Heart left ventricle (tissue), 16 donors: Measurements from ENCODE around the gene FOXE3. TPM values are rescaled to one million over a fixed set of nuclear protein-coding genes. Genes with fewer than 3 reads are reported as not detected.

Experiments
- ATAC-seq, 4 donors: fragments of 200-7000 bp; cut with Tn5 transposase; one replicate each; pipeline ENCODE4 v1.9.1; 2020 to 2022; ENCODE audit warnings: moderate library complexity in 4 of 4, mild to moderate bottlenecking in 3 of 4, moderate number of reproducible peaks in 1 of 4
- DNase-seq, 5 donors: peaks; one replicate each; pipeline ENCODE4 v3.0.0-alpha.2; 2020
- H3K27ac ChIP-seq, 12 donors: fragments of 200-600 bp; sonication (generic) in 4 of 12; one replicate each; pipeline versions ENCODE4 v1.5.0 to v1.8.0; 2016 to 2022; ENCODE audit warnings: mild to moderate bottlenecking in 2 of 12
- H3K27me3 ChIP-seq, 9 donors: fragments of 200-600 bp; sonication (generic) in 2 of 9; one replicate each; pipeline versions ENCODE4 v1.5.1 to v1.8.0; 2016 to 2022; ENCODE audit warnings: mild to moderate bottlenecking in 3 of 9
- H3K36me3 ChIP-seq, 9 donors: fragments of 200-600 bp; sonication (generic) in 2 of 9; one replicate each; pipeline versions ENCODE4 v1.5.0 to v1.8.0; 2018 to 2022; ENCODE audit warnings: mild to moderate bottlenecking in 2 of 9
- H3K4me1 ChIP-seq, 12 donors: fragments of 200-600 bp; sonication (generic) in 4 of 12; one replicate each; pipeline versions ENCODE4 v1.5.0 to v1.8.0; 2016 to 2022; ENCODE audit warnings: mild to moderate bottlenecking in 3 of 12
- H3K4me3 ChIP-seq, 12 donors: fragments of 200-600 bp; sonication (generic) in 4 of 12; one replicate each; pipeline versions ENCODE4 v1.5.0 to v1.8.0; 2017 to 2022; ENCODE audit warnings: mild to moderate bottlenecking in 9 of 12, moderate library complexity in 4 of 12
- H3K9me3 ChIP-seq, 12 donors: fragments of 200-600 bp; sonication (generic) in 4 of 12; one replicate each; pipeline versions ENCODE4 v1.5.0 to v1.8.0; 2016 to 2022; ENCODE audit warnings: mild to moderate bottlenecking in 1 of 12
- CTCF ChIP-seq, 12 donors: fragments of 200-600 bp; sonication (generic) in 4 of 12; IDR thresholded peaks; one replicate each; pipeline versions ENCODE4 v1.5.0 to v1.8.0; 2018 to 2022; ENCODE audit warnings: antibody characterized with exemption in 12 of 12, mild to moderate bottlenecking in 5 of 12
- POLR2A ChIP-seq, 2 donors: fragments of 450-650 bp; IDR thresholded peaks; one replicate each; pipeline ENCODE4 v1.6.1; 2017; ENCODE audit warnings: antibody characterized with exemption in 2 of 2, mild to moderate bottlenecking in 2 of 2, moderate library complexity in 2 of 2
- WGBS, 4 donors: extraction: QIAGEN DNeasy Blood & Tissue Kit in 2 of 4; methylation state at CpG; one replicate each; pipeline versions ENCODE4 v1.1.5 to v1.1.7; 2013 to 2018; 5-methylcytosine and 5-hydroxymethylcytosine counted together
- intact Hi-C, 10 donors: fragments of 100-400 bp; cut with DNase I; formaldehyde crosslinking; loops; one replicate each; pipeline versions ENCODE4 v1.11.1 to v1.14.2; 2022
- polyA plus RNA-seq, 2 donors: library from polyadenylated mRNA; stranded (reverse); fragments of 200-250 nt; gene quantifications; one replicate each; pipeline ENCODE4 v1.2.3, GENCODE V29; 2013
- total RNA-seq, 9 donors: library from RNA; depleted of rRNA in 2 of 9; stranded (reverse); fragments of >200 nt in 2 of 9; fragmentation: NEBNext Ultra II Directional in 3 of 9; extraction: Animal tissue kit (Norgen Biotek cat#: 25700) in 3 of 9; gene quantifications; one replicate each; pipeline versions ENCODE4 v1.1.0 to v1.2.4, GENCODE V29; 2016 to 2023
- donor health status: ischemic (EF 13 %, LVEDD 7.1; RV severe dilation, severe dysfunction).
- donor health status: healthy with polysubstance abuse.
- donor health status: DM: no; HTN: yes; CAD: no.
- donor health status: DM: no; HTN: no; CAD: no.
- donor health status: ischemic (EF 25% LVEDD 6.9; RV normal size, moderate dysfunction).
- donor health status: ischemic (EF 25% LVEDD 5.7; RV mildly dilated, moderate dysfunction).
- donor health status: healthy.
- donor health status: DM: yes; HTN: yes; CAD: no.
- donor health status: ischemic (EF 35%, LVEDD 5.7; RV mildly dilated, moderate dysfunction).
- donor health status: nonischemic (EF 11% LVEDD 7.7; RV severe dilation, severe dysfunction).
- donor health status: DM: yes; HTN: yes; CAD: no.
- donor health status: PGD.
- donor health status: ischemic (EF 29% LVEDD 5.4; RV normal size, mild dysfunction).
- donor health status: nonischemic (EF 23%, LVEDD 6.1; RV moderate dilation, normal function).

The FOXE3 gene
- total and polyA plus RNA-seq, 11 donors, result not detected

DNA sequence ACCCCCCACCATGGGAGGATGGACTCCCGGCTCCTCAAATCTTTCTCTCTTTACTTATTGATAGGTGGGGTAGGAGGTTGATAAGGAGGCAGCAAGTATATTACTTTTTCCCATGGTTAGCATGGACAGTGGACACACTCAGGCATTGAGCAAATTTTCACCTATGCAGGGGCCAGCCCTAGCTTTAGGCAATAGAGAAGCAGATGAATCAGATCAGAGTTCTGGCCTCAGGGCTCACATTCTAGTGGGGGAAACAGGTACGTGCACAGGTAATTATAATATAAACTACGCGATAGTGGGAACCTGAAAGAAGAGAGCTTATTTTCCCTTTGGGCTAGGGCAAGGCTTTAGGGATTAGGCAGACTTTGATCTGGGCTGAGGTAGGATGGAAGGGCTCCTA is 13.5 kb upstream of the FOXE3 start:
- no peak for ATAC-seq
- H3K36me3 ChIP-seq, result no peaks in the 10 kb centered on the region
- TF ChIP-seq CTCF (IDR thresholded peaks at IDR 0.05) (no peak), POLR2A (IDR thresholded peaks at IDR 0.05) (no peak)
- WGBS, 4 donors, result 89 to 91% (median 90%) methylated on average over 4 of the region's 4 CpGs
- H3K27me3 ChIP-seq, result peaks cover 0 to 44% (median 7%) of the 10 kb centered on the region in 9 donors
- intact Hi-C loops, result no loop called here
- no peaks in the 10 kb centered on the region for H3K9me3 ChIP-seq
- no peak overlapping the region for H3K27ac ChIP-seq
- no peak overlapping the region for H3K4me3 ChIP-seq
- no peaks in the 10 kb centered on the region for H3K4me1 ChIP-seq
- no peak for DNase-seq

- H3K9me3 ChIP-seq, result no peaks in the 10 kb centered on the region
- no peaks in the 10 kb centered on the region for H3K36me3 ChIP-seq
- H3K27me3 ChIP-seq, result peaks cover 0 to 41% (median 7%) of the 10 kb centered on the region in 9 donors
Observed at GRCh38 chr1:47403321-47403910, 12.7 kb upstream of the FOXE3 start.

DNA sequence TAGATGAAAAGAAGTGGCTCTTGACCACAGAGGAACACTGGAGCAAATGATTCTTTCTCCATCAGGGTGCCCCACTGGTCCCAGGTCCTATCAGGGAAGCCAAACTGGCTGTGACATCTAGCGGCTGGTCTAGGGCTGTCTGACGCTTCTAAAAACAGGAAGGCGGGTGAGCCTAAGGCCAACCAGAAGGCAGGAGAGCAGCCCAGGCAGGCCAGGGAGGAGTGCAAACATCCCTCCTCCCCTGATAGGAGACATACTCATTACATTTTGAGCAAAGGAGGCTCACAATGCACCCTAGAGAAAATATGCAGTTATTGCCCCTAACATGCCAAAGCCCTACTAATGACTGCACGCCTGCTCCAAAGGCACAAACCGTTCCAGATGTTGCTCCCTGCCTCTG is 10.4 kb upstream of the FOXE3 start:
- H3K9me3 ChIP-seq, result no peaks in the 10 kb centered on the region
- peaks cover 0 to 36% (median 7%) of the 10 kb centered on the region in 9 donors for H3K27me3 ChIP-seq
- no peak overlapping the region for H3K4me3 ChIP-seq
- intact Hi-C loops, result no loop called here
- no peak for ATAC-seq
- H3K4me1 ChIP-seq, result peaks cover 0 to 6% (median 0%) of the 10 kb centered on the region in 12 donors
- TF ChIP-seq CTCF (IDR thresholded peaks at IDR 0.05), result no peak
- no peak for TF ChIP-seq POLR2A (IDR thresholded peaks at IDR 0.05)
- no peak overlapping the region for H3K27ac ChIP-seq
- no peak for DNase-seq
- WGBS, 4 donors, result 47 to 68% (median 61%) methylated on average over 5 of the region's 5 CpGs
- H3K36me3 ChIP-seq, result no peaks in the 10 kb centered on the region

More at GRCh38 chr1:47403321-47403910, 12.7 kb upstream of the FOXE3 start:
- Histone ChIP-seq H3K4me1 (no peaks in the 10 kb centered on the region), H3K27ac (no peak overlapping the region), H3K4me3 (no peak overlapping the region)
- ATAC-seq, result no peak
- DNase-seq, result no peak
- TF ChIP-seq CTCF (IDR thresholded peaks at IDR 0.05) (no peak), POLR2A (IDR thresholded peaks at IDR 0.05) (no peak)
- WGBS, 4 donors, result 75 to 86% (median 78%) methylated on average over 4 of the region's 4 CpGs
- intact Hi-C loops, result no loop called here

DNA sequence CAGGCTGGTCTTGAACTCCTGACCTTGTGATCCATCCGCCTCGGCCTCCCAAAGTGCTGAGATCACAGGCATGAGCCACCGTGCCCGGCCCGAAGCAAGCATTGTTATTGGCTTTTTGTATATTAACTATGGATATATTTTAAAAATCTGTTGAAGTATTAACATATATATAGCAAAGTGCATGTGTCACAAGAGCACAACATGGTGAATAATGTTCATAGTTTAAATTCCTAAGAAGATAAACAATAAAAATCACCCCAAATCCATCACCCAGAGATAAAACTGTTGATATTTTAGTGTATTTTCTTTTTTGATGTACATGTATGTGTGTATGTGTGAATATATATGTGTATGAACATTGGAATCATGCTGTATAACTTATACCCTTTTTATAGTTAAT is 9.1 kb upstream of the FOXE3 start:
- TF ChIP-seq POLR2A (IDR thresholded peaks at IDR 0.05) (no peak), CTCF (IDR thresholded peaks at IDR 0.05) (no peak)
- WGBS, 4 donors, result 95 to 96% (median 96%) methylated on average over 5 of the region's 5 CpGs
- Histone ChIP-seq H3K36me3 (no peaks in the 10 kb centered on the region), H3K4me1 (peaks cover 0 to 6% (median 0%) of the 10 kb centered on the region in 12 donors), H3K4me3 (no peak overlapping the region), H3K27me3 (peaks cover 0 to 30% (median 0%) of the 10 kb centered on the region in 9 donors), H3K27ac (no peak overlapping the region), H3K9me3 (no peaks in the 10 kb centered on the region)
- intact Hi-C loops, result no loop called here
- ATAC-seq (no peak), DNase-seq (no peak)
